ENCODE data around the gene DECR2.

Gene DECR2

GRCh38 chr16:353404-354290, 48.0 kb upstream of the DECR2 start:
- peak overlapping the region; percentile 77 for H2AFZ ChIP-seq (ENCODE audit: low read depth, low read length, severe bottlenecking)
- H3F3A ChIP-seq (ENCODE audit: insufficient read depth), result no peaks in the 10 kb centered on the region
- peak overlapping the region; percentile 17; the same call in 1 of the 2 replicates for H3K9ac ChIP-seq (ENCODE audit: low read length)
- no peaks in the 10 kb centered on the region for H3K9me3 ChIP-seq (ENCODE audit: insufficient read depth, low read length)
- H3K27ac ChIP-seq (ENCODE audit: low read depth, low read length), result no peak overlapping the region
- H3K79me2 ChIP-seq (ENCODE audit: insufficient read depth, low read length), result peaks cover 19% of the 10 kb centered on the region; the same call in 1 of the 2 replicates
- H3K27me3 ChIP-seq (ENCODE audit: low read length), result no peaks in the 10 kb centered on the region
- no peaks in the 10 kb centered on the region for H4K20me1 ChIP-seq (ENCODE audit: low read depth, low read length)
- H3K4me3 ChIP-seq (ENCODE audit: insufficient read depth, low read length, poor library complexity, severe bottlenecking), result peak overlapping the region; percentile 45
- H3K4me2 ChIP-seq (ENCODE audit: low read depth, low read length, poor library complexity, severe bottlenecking), result peak overlapping the region; percentile 52
- H3K36me3 ChIP-seq (ENCODE audit: low read length), result no peaks in the 10 kb centered on the region
- H3K9me2 ChIP-seq (replicated peaks; ENCODE audit: insufficient read depth, low read length), result no peaks in the 10 kb centered on the region
- TF ChIP-seq EZH2phosphoT487 (conservative IDR thresholded peaks at IDR 0.05; ENCODE audit: low read length) (no peak), CTCF (IDR thresholded peaks at IDR 0.05; ENCODE audit: insufficient read depth, low read length, poor library complexity, severe bottlenecking) (no peak)

GRCh38 chr16:354291-354881, 47.3 kb upstream of the DECR2 start:
- no peak for TF ChIP-seq EZH2phosphoT487 (conservative IDR thresholded peaks at IDR 0.05; ENCODE audit: low read length)
- TF ChIP-seq CTCF (IDR thresholded peaks at IDR 0.05; ENCODE audit: insufficient read depth, low read length, poor library complexity, severe bottlenecking), result no peak
- Histone ChIP-seq H3K36me3 (ENCODE audit: low read length) (no peaks in the 10 kb centered on the region), H3K9me3 (ENCODE audit: insufficient read depth, low read length) (no peaks in the 10 kb centered on the region), H2AFZ (ENCODE audit: low read depth, low read length, severe bottlenecking) (no peak overlapping the region), H3K9me2 (replicated peaks; ENCODE audit: insufficient read depth, low read length) (no peaks in the 10 kb centered on the region), H3K27ac (ENCODE audit: low read depth, low read length) (no peak overlapping the region), H4K20me1 (ENCODE audit: low read depth, low read length) (no peaks in the 10 kb centered on the region), H3K79me2 (ENCODE audit: insufficient read depth, low read length) (peaks cover 15% of the 10 kb centered on the region; the same call in 1 of the 2 replicates), H3F3A (ENCODE audit: insufficient read depth) (no peaks in the 10 kb centered on the region), H3K4me2 (ENCODE audit: low read depth, low read length, poor library complexity, severe bottlenecking) (no peak overlapping the region), H3K27me3 (ENCODE audit: low read length) (no peaks in the 10 kb centered on the region), H3K4me3 (ENCODE audit: insufficient read depth, low read length, poor library complexity, severe bottlenecking) (no peak overlapping the region), H3K9ac (ENCODE audit: low read length) (no peak overlapping the region)

GRCh38 chr16:354971-355461, 46.7 kb upstream of the DECR2 start:
- H3K27me3 ChIP-seq (ENCODE audit: low read length), result no peaks in the 10 kb centered on the region
- TF ChIP-seq CTCF (IDR thresholded peaks at IDR 0.05; ENCODE audit: insufficient read depth, low read length, poor library complexity, severe bottlenecking) (no peak), EZH2phosphoT487 (conservative IDR thresholded peaks at IDR 0.05; ENCODE audit: low read length) (no peak)

More at GRCh38 chr16:354971-355461, 46.7 kb upstream of the DECR2 start:
- H3F3A ChIP-seq (ENCODE audit: insufficient read depth), result no peaks in the 10 kb centered on the region
- H3K36me3 ChIP-seq (ENCODE audit: low read length), result no peaks in the 10 kb centered on the region
- no peaks in the 10 kb centered on the region for H3K9me3 ChIP-seq (ENCODE audit: insufficient read depth, low read length)
- no peaks in the 10 kb centered on the region for H4K20me1 ChIP-seq (ENCODE audit: low read depth, low read length)
- no peak overlapping the region for H2AFZ ChIP-seq (ENCODE audit: low read depth, low read length, severe bottlenecking)
- peaks cover 11% of the 10 kb centered on the region; the same call in 1 of the 2 replicates for H3K79me2 ChIP-seq (ENCODE audit: insufficient read depth, low read length)
- no peak overlapping the region for H3K4me2 ChIP-seq (ENCODE audit: low read depth, low read length, poor library complexity, severe bottlenecking)
- no peak overlapping the region for H3K27ac ChIP-seq (ENCODE audit: low read depth, low read length)
- H3K4me3 ChIP-seq (ENCODE audit: insufficient read depth, low read length, poor library complexity, severe bottlenecking), result no peak overlapping the region
- no peaks in the 10 kb centered on the region for H3K9me2 ChIP-seq (replicated peaks; ENCODE audit: insufficient read depth, low read length)
- no peak overlapping the region for H3K9ac ChIP-seq (ENCODE audit: low read length)

All from SU-DHL-6 (cell line).